Measurements from ENCODE around the gene ELK3. TPM values are rescaled to one million over a fixed set of nuclear protein-coding genes. Genes with fewer than 3 reads are reported as not detected.

ELK3 gene
- total RNA-seq, 2 donors from 2014 or later: 4.9 to 8.0 TPM

GRCh38 chr12:96226401-96226800, 32.2 kb downstream of the ELK3 start:
- 91 to 93% methylated on average over 4 of the region's 4 CpGs for WGBS, 2 donors
- intact Hi-C loops (cut with DNase I): no loop called here
- H3K4me1 ChIP-seq: peaks cover 19% of the 10 kb centered on the region

GRCh38 chr12:96226801-96227348, 32.7 kb downstream of the ELK3 start:
- no peak for DNase-seq
- intact Hi-C loops (cut with DNase I): no loop called here
- WGBS, 2 donors: 84 to 85% methylated on average over 17 of the region's 17 CpGs
- H3K27me3 ChIP-seq: no peaks in the 10 kb centered on the region
- TF ChIP-seq POLR2A (IDR thresholded peaks at IDR 0.05) (no peak), CTCF (IDR thresholded peaks at IDR 0.05) (no peak)
- H3K36me3 ChIP-seq (replicated peaks in 1 of 2; ENCODE audit: insufficient read depth in 1 of 2, low read depth in 2 of 2): no peaks in the 10 kb centered on the region
- no peak overlapping the region for H3K4me3 ChIP-seq
- H3K9me3 ChIP-seq: no peaks in the 10 kb centered on the region
- no peak overlapping the region for H3K27ac ChIP-seq
- ATAC-seq: no peak
- H3K4me1 ChIP-seq: peaks cover 19% of the 10 kb centered on the region

More at GRCh38 chr12:96226401-96226800, 32.2 kb downstream of the ELK3 start:
- H3K9me3 ChIP-seq: no peaks in the 10 kb centered on the region
- ATAC-seq (no peak), DNase-seq (no peak)
- H3K27ac ChIP-seq: no peak overlapping the region
- H3K4me3 ChIP-seq: no peak overlapping the region
- no peak for TF ChIP-seq CTCF (IDR thresholded peaks at IDR 0.05)
- TF ChIP-seq POLR2A (IDR thresholded peaks at IDR 0.05): no peak
- H3K36me3 ChIP-seq (replicated peaks in 1 of 2; ENCODE audit: insufficient read depth in 1 of 2, low read depth in 2 of 2): no peaks in the 10 kb centered on the region
- no peaks in the 10 kb centered on the region for H3K27me3 ChIP-seq

GRCh38 chr12:96227365-96228106, 33.4 kb downstream of the ELK3 start:
- Histone ChIP-seq H3K27me3 (no peaks in the 10 kb centered on the region), H3K9me3 (no peaks in the 10 kb centered on the region), H3K36me3 (replicated peaks in 1 of 2; ENCODE audit: insufficient read depth in 1 of 2, low read depth in 2 of 2) (no peaks in the 10 kb centered on the region), H3K4me1 (peaks cover 19% of the 10 kb centered on the region), H3K27ac (no peak overlapping the region), H3K4me3 (no peak overlapping the region)
- no peak for ATAC-seq
- no peak for TF ChIP-seq POLR2A (IDR thresholded peaks at IDR 0.05)
- TF ChIP-seq CTCF (IDR thresholded peaks at IDR 0.05): no peak
- intact Hi-C loops (cut with DNase I): no loop called here
- 77 to 78% methylated on average over 12 of the region's 12 CpGs for WGBS, 2 donors
- no peak for DNase-seq

GRCh38 chr12:96228566-96229248, 34.5 kb downstream of the ELK3 start:
- Histone ChIP-seq H3K36me3 (replicated peaks in 1 of 2; ENCODE audit: insufficient read depth in 1 of 2, low read depth in 2 of 2) (no peaks in the 10 kb centered on the region), H3K27me3 (no peaks in the 10 kb centered on the region), H3K4me3 (no peak overlapping the region), H3K27ac (no peak overlapping the region), H3K9me3 (no peaks in the 10 kb centered on the region), H3K4me1 (peaks cover 13% of the 10 kb centered on the region)
- DNase-seq (no peak), ATAC-seq (no peak)
- WGBS, 2 donors: 78 to 84% methylated on average over 12 of the region's 12 CpGs
- intact Hi-C loops (cut with DNase I): no loop called here
- TF ChIP-seq POLR2A (IDR thresholded peaks at IDR 0.05) (no peak), CTCF (IDR thresholded peaks at IDR 0.05) (no peak)

All from body of pancreas (tissue), 4 donors.